22Rv1 (cell line): Measurements from ENCODE around the gene KCTD19.

Experiments
- ZFX ChIP-seq: fragments of 450-650 bp; IDR thresholded peaks from 2 replicates; pipeline ENCODE4 v1.6.1; 2017; ENCODE audit warnings: antibody characterized with exemption, borderline replicate concordance
- TF ChIP-seq, protein P1 (sequence below): fragments of 450-650 bp; IDR thresholded peaks from 2 replicates; pipeline ENCODE4 v1.5.1; 2017; ENCODE audit warnings: mild to moderate bottlenecking

DNA sequence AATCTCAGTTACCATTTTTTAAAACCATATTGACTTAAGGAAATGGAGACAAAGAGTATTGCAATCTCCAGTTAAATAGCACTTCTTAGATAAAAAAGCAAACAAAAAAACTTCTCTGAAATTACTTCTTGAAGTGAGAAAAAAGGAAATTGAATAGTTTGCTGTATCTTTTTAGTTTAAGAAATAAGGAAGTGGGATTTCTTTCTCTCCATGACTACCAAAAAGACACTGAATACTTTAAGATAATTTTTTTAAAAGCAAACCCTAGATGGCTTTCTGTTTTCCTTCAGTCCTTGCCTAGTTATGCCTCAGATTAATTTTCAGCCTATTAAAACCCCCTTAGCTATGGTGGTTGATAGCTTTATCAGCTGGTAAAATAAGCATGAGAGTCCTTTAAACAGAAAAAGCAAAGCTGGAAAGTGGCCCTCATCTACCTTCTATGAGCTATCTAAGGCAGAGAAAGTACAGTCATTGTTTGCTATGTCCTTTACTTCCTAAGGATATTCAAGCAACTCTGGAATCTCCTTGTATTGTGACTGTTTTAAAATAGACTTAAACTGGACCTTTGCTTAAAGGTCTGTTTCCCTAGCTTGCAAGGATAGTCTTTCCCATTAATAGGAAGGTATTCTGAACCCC lies 38.2 kb upstream of the KCTD19 start:
- TF ChIP-seq, protein P1, sequence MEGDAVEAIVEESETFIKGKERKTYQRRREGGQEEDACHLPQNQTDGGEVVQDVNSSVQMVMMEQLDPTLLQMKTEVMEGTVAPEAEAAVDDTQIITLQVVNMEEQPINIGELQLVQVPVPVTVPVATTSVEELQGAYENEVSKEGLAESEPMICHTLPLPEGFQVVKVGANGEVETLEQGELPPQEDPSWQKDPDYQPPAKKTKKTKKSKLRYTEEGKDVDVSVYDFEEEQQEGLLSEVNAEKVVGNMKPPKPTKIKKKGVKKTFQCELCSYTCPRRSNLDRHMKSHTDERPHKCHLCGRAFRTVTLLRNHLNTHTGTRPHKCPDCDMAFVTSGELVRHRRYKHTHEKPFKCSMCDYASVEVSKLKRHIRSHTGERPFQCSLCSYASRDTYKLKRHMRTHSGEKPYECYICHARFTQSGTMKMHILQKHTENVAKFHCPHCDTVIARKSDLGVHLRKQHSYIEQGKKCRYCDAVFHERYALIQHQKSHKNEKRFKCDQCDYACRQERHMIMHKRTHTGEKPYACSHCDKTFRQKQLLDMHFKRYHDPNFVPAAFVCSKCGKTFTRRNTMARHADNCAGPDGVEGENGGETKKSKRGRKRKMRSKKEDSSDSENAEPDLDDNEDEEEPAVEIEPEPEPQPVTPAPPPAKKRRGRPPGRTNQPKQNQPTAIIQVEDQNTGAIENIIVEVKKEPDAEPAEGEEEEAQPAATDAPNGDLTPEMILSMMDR = no peak
- no peak for TF ChIP-seq ZFX
